Panc1 (cell line): ENCODE measurements around the gene TMEM266. TPM values are rescaled to one million over a fixed set of nuclear protein-coding genes. Genes with fewer than 3 reads are reported as not detected.

Experiments
- ATAC-seq: fragments of 200-7000 bp; cut with Tn5 transposase; 2 replicates; pipeline ENCODE4 v1.9.1; 2020; ENCODE audit warnings: mild to moderate bottlenecking, moderate library complexity
- BruUV-seq: library from RNA; stranded (reverse); fragments of 400-500 nt; replicated peaks from 2 replicates; lab custom pipeline; 2021; lab: Mats Ljungman, UMichigan
- CTCF ChIA-PET: fragments of 300-600 bp; sonication (Branson Sonifier 250); formaldehyde crosslinking; loops from one replicate; lab custom pipeline; 2022; ENCODE audit warnings: antibody characterized with exemption; lab: Charles Lee
- POLR2A ChIA-PET: fragments of 300-600 bp; sonication (Branson Sonifier 250); formaldehyde crosslinking; loops from one replicate; lab custom pipeline; 2022; ENCODE audit warnings: antibody characterized with exemption; lab: Charles Lee
- DNase-seq: peaks from one replicate; pipeline ENCODE4 v3.0.0-alpha.2; 2010; ENCODE audit warnings: low read depth, low spot score
- H3K27ac ChIP-seq: 2 replicates; pipeline ENCODE4 v1.5.1; 2011; ENCODE audit warnings: mild to moderate bottlenecking, low read length, inconsistent platforms
- H3K27me3 ChIP-seq: fragments of 200-500 bp; sonication (Bioruptor generic); 2 replicates; pipeline ENCODE4 v1.6.0; 2014; ENCODE audit warnings: low read length, inconsistent platforms; ENCODE audit not compliant: control insufficient read depth, insufficient read depth
- H3K36me3 ChIP-seq: fragments of 200-500 bp; sonication (Bioruptor generic); 2 replicates; pipeline ENCODE4 v1.5.1; 2014; ENCODE audit warnings: inconsistent platforms, mild to moderate bottlenecking, low read length, moderate library complexity; ENCODE audit not compliant: control insufficient read depth, insufficient read depth
- H3K4me1 ChIP-seq: 2 replicates; pipeline ENCODE4 v1.5.1; 2011; ENCODE audit warnings: inconsistent platforms, mild to moderate bottlenecking, low read length, moderate library complexity; ENCODE audit not compliant: control insufficient read depth, insufficient read depth
- H3K4me3 ChIP-seq, 2 experiments: 2 replicates each; pipeline ENCODE4 v1.5.1; 2011 to 2012; ENCODE audit warnings: low read depth in 2 of 2, low read length in 2 of 2, mild to moderate bottlenecking in 2 of 2, inconsistent platforms in 1 of 2, moderate library complexity in 1 of 2
- H3K9me3 ChIP-seq: fragments of 200-500 bp; sonication (Bioruptor generic); 2 replicates; pipeline ENCODE4 v1.5.1; 2014; ENCODE audit warnings: low read depth, mild to moderate bottlenecking, inconsistent platforms, low read length, moderate library complexity; ENCODE audit not compliant: control insufficient read depth, insufficient read depth
- CTCF ChIP-seq: fragments of 450-650 bp; IDR thresholded peaks from 2 replicates; pipeline ENCODE4 v1.5.1; 2017; ENCODE audit warnings: mild to moderate bottlenecking
- POLR2AphosphoS5 ChIP-seq: IDR thresholded peaks from 2 replicates; pipeline ENCODE4 v1.6.1; 2012; ENCODE audit warnings: mild to moderate bottlenecking, low read depth, low read length, moderate library complexity
- REST ChIP-seq, 2 experiments: IDR thresholded peaks; 2 replicates each; pipeline ENCODE4 v1.6.1; 2011 to 2012; ENCODE audit warnings: low read depth in 2 of 2, control low read depth in 1 of 2, low read length in 1 of 2, mild to moderate bottlenecking in 1 of 2, moderate library complexity in 1 of 2; ENCODE audit not compliant: insufficient read depth in 1 of 2
- SIN3A ChIP-seq: IDR thresholded peaks from 2 replicates; pipeline ENCODE4 v1.6.1; 2012; ENCODE audit warnings: low read depth, mild to moderate bottlenecking, low read length, moderate library complexity, borderline replicate concordance; ENCODE audit not compliant: insufficient read depth
- TCF7L2 ChIP-seq: IDR thresholded peaks from 2 replicates; pipeline ENCODE4 v1.6.1; 2011; ENCODE audit warnings: mild to moderate bottlenecking, low read depth, low read length, inconsistent platforms
- in situ Hi-C: cut with HindIII; loops from 2 replicates; pipeline ENCODE4 v1.10.0; 2016; ENCODE audit warnings: low sequenced_read_pairs, low pct_unique_long_range_greater_than_20kb
- intact Hi-C: fragments of 100-400 bp; cut with micrococcal nuclease; formaldehyde crosslinking; loops from one replicate; pipeline ENCODE4 v1.10.0; 2022; ENCODE audit not compliant: unreplicated experiment
- total RNA-seq: library from RNA; stranded (reverse); gene quantifications from one replicate; pipeline ENCODE4 v1.2.1, GENCODE V29; 2021; ENCODE audit not compliant: unreplicated experiment

Gene TMEM266
- total RNA-seq, 1 experiment from 2014 or later = 0.21 TPM

- TF ChIP-seq REST (IDR thresholded peaks at IDR 0.05; ENCODE audit: insufficient read depth in 1 of 2, low read depth in 2 of 2, low read length in 1 of 2) = no peak
- no peak for TF ChIP-seq POLR2AphosphoS5
- no peak for TF ChIP-seq SIN3A
- no peak for TF ChIP-seq CTCF
- no peak for TF ChIP-seq TCF7L2
- intact Hi-C loops = no loop called here
- ATAC-seq (no peak), DNase-seq (no peak)
- BruUV-seq = no TSS peak
- in situ Hi-C loops = no loop called here
- H3K9me3 ChIP-seq = no peaks in the 10 kb centered on the region
- H3K4me1 ChIP-seq = no peaks in the 10 kb centered on the region
- POLR2A ChIA-PET = interaction anchor here (0.6 kb wide), 1 partner anchor 82 kb away, joined by 7 read pairs; no protein-coding TSS in a partner anchor
- H3K36me3 ChIP-seq = no peaks in the 10 kb centered on the region
- H3K4me3 ChIP-seq = no peak overlapping the region
- CTCF ChIA-PET = interaction anchor here (0.6 to 0.9 kb wide), 3 partner anchors 68 to 707 kb away, joined by 3 read pairs; no protein-coding TSS in a partner anchor
- no peak overlapping the region for H3K27ac ChIP-seq
- H3K27me3 ChIP-seq = peaks cover 7% of the 10 kb centered on the region
Measured at GRCh38 chr15:76127169-76127568, 67.4 kb downstream of the TMEM266 start.

- intact Hi-C loops (no loop called here), in situ Hi-C loops (no loop called here)
- Histone ChIP-seq H3K9me3 (no peaks in the 10 kb centered on the region), H3K36me3 (no peaks in the 10 kb centered on the region), H3K4me3 (no peak overlapping the region), H3K27ac (no peak overlapping the region), H3K27me3 (peaks cover 7% of the 10 kb centered on the region), H3K4me1 (no peaks in the 10 kb centered on the region)
- ChIA-PET CTCF (interaction anchor here (0.9 kb wide), 1 partner anchor 69 kb away, joined by 3 read pairs; no protein-coding TSS in a partner anchor), POLR2A (interaction anchor here (0.6 kb wide), 1 partner anchor 83 kb away, joined by 7 read pairs; no protein-coding TSS in a partner anchor)
- DNase-seq = no peak
- TF ChIP-seq CTCF = no peak
- TF ChIP-seq POLR2AphosphoS5 = no peak
- no peak for TF ChIP-seq TCF7L2
- no peak for TF ChIP-seq SIN3A
- no peak for TF ChIP-seq REST (IDR thresholded peaks at IDR 0.05; ENCODE audit: insufficient read depth in 1 of 2, low read depth in 2 of 2, low read length in 1 of 2)
- ATAC-seq = no peak
- no TSS peak for BruUV-seq
Measured at GRCh38 chr15:76127880-76128279, 68.1 kb downstream of the TMEM266 start.
